Neutrophil (primary cell): Measurements from ENCODE around the gene POFUT1.
A peak's percentile ranks its signal among the peaks of the same experiment; 100 is the strongest.

Source experiments
- H3K27ac ChIP-seq: fragments of 200-600 bp; sonication (generic); 2 replicates; pipeline ENCODE4 v1.5.1; 2016; ENCODE audit warnings: mild to moderate bottlenecking, moderate library complexity
- H3K27me3 ChIP-seq: fragments of 200-600 bp; sonication (generic); 2 replicates; pipeline ENCODE4 v1.6.0; 2016; ENCODE audit warnings: mild to moderate bottlenecking
- H3K36me3 ChIP-seq: fragments of 200-600 bp; sonication (generic); 2 replicates; pipeline ENCODE4 v1.5.1; 2017
- H3K4me1 ChIP-seq, 2 experiments: fragments of 200-600 bp in 1 of 2; sonication (generic) in 1 of 2; 1 replicate in 1 of 2; 2 replicates in 1 of 2; pipeline versions ENCODE4 v1.5.1 to v1.6.1; 2013 to 2016; ENCODE audit warnings: low read depth in 1 of 2, low read length in 1 of 2, mild to moderate bottlenecking in 1 of 2, moderate library complexity in 1 of 2; ENCODE audit not compliant: control insufficient read depth in 1 of 2, insufficient read depth in 1 of 2
- H3K4me3 ChIP-seq, 2 experiments: fragments of 200-600 bp in 1 of 2; sonication (generic) in 1 of 2; 1 replicate in 1 of 2; 2 replicates in 1 of 2; pipeline ENCODE4 v1.5.1; 2013 to 2016; ENCODE audit warnings: low read depth in 1 of 2, low read length in 1 of 2, mild to moderate bottlenecking in 1 of 2, moderate library complexity in 1 of 2
- H3K9me3 ChIP-seq: fragments of 200-600 bp; sonication (generic); 2 replicates; pipeline ENCODE4 v1.5.1; 2016
- CTCF ChIP-seq: fragments of 200-600 bp; sonication (generic); IDR thresholded peaks from 2 replicates; pipeline ENCODE4 v1.5.1; 2016; ENCODE audit warnings: antibody characterized with exemption

POFUT1 gene

DNA sequence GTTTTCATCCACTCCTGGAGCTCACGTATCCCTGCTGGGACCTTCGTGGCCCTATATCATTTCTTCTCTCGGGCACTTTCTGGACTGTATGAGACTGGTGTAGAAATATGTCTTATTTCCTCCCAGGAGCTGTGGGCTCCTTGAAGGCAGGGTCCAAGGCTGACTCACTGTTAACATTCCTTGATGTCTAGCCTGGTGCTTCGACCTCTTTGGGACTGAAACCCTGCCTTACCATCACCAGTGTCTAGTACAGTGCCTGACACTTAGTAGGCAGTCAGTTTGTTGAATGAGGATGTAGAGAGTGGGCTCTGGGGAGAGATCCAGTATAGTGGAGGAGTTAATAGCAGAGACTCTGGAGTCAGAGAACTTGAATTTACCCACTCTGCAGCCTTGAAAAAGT lies 23.6 kb downstream of the POFUT1 start:
- Histone ChIP-seq H3K27ac (peak overlapping the region; percentile 69), H3K27me3 (no peaks in the 10 kb centered on the region), H3K9me3 (no peaks in the 10 kb centered on the region), H3K36me3 (peaks cover 5% of the 10 kb centered on the region), H3K4me3 (no peak overlapping the region), H3K4me1 (peaks cover 65 to 66% of the 10 kb centered on the region in 2 experiments)
- no peak for TF ChIP-seq CTCF

DNA sequence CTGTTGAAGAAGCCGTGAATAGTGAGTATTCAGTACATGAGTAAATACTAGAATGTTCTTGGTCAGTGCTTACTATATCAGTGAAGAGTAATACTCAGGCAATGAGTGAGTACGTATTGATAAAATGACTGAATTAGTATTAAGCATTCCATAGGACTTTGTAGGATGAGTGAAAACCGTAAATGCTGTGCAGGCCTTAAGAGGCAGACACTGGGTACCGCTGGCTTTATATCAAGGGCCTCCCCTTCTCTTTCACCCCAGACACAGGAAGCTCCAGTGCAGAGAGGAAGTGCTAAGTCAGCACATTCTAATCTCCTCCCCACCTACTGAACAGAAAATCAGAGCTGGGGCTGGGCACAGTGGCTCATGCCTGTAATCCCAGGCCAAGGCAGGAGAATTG lies 24.2 kb downstream of the POFUT1 start:
- no peaks in the 10 kb centered on the region for H3K27me3 ChIP-seq
- no peaks in the 10 kb centered on the region for H3K9me3 ChIP-seq
- H3K4me1 ChIP-seq: peaks cover 59 to 60% of the 10 kb centered on the region in 2 experiments
- peaks cover 8% of the 10 kb centered on the region for H3K36me3 ChIP-seq
- H3K4me3 ChIP-seq: no peak overlapping the region
- TF ChIP-seq CTCF: no peak
- H3K27ac ChIP-seq: peak overlapping the region; percentile 69

GRCh38 chr20:32232326-32232886 lies 24.7 kb downstream of the POFUT1 start:
- Histone ChIP-seq H3K9me3 (no peaks in the 10 kb centered on the region), H3K36me3 (peaks cover 11% of the 10 kb centered on the region), H3K4me3 (no peak overlapping the region), H3K27me3 (no peaks in the 10 kb centered on the region), H3K27ac (peak overlapping the region; percentile 69), H3K4me1 (peaks cover 54% of the 10 kb centered on the region in 2 experiments)
- no peak for TF ChIP-seq CTCF

GRCh38 chr20:32233286-32233685 lies 25.6 kb downstream of the POFUT1 start:
- TF ChIP-seq CTCF: no peak
- peaks cover 11% of the 10 kb centered on the region for H3K36me3 ChIP-seq
- H3K4me3 ChIP-seq: no peak overlapping the region
- peak overlapping the region; percentile 69 for H3K27ac ChIP-seq
- H3K27me3 ChIP-seq: no peaks in the 10 kb centered on the region
- H3K9me3 ChIP-seq: no peaks in the 10 kb centered on the region
- H3K4me1 ChIP-seq: peaks cover 45% of the 10 kb centered on the region in 2 experiments

DNA sequence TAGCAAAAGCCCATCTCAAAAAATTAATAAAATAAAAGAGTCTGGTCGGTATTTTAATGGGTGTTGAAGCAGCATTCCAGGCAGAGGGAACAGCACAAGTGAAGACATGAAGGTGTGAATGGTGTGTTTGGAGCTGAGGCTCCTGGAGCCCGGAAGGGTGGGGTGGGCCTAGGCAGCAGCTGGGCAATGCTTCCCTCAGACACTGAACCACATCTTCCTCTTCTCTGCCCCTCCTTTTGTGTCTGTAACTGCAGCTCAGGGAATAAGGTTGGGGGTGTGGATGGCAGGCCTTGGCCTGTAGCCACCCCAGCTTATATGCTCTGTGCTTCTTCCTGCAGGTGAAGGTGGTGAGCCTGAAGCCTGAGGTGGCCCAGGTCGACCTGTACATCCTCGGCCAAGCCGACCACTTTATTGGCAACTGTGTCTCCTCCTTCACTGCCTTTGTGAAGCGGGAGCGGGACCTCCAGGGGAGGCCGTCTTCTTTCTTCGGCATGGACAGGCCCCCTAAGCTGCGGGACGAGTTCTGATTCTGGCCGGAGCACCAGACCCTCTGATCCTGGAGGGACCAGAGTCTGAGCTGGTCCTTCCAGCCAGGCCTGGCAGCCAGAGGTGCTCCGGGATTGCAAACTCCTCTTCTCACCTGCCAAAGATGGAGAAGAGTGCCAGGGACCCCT lies 26.6 kb downstream of the POFUT1 start:
- H3K36me3 ChIP-seq: peaks cover 11% of the 10 kb centered on the region
- H3K27ac ChIP-seq: peak overlapping the region; percentile 69
- peaks cover 42 to 43% of the 10 kb centered on the region in 2 experiments for H3K4me1 ChIP-seq
- no peaks in the 10 kb centered on the region for H3K9me3 ChIP-seq
- peak overlapping the region; percentile 4 to 7 for H3K4me3 ChIP-seq
- no peaks in the 10 kb centered on the region for H3K27me3 ChIP-seq
- no peak for TF ChIP-seq CTCF
